Renal pelvis (tissue), 12 donors: ENCODE measurements around the gene PRELID2. TPM values are rescaled to one million over a fixed set of nuclear protein-coding genes. Genes with fewer than 3 reads are reported as not detected.
A peak's percentile ranks its signal among the peaks of the same experiment; 100 is the strongest.
"Not testable (repeated sequence)": the region's sequence is repeated elsewhere in the genome, so short reads cannot be mapped to it uniquely, and the experiment has no call there.

Experiments
- DNase-seq: peaks from one replicate; pipeline ENCODE4 v3.0.0-alpha.2; 2013
- long read RNA-seq, 16 experiments: transcript quantifications; one replicate each; lab custom pipeline, GENCODE V29; 2026
- polyA plus RNA-seq, 3 donors: library from polyadenylated mRNA; unstranded; fragments of 120-200 nt; gene quantifications; one replicate each; pipeline ENCODE4 v1.2.1, GENCODE V29; 2013; ENCODE audit not compliant: insufficient read length in 3 of 3

PRELID2 gene
- 1 to 10 TPM; 6.7 to 7.8 (median 7.4) TPM for polyA plus RNA-seq
- long read RNA-seq, donor 1 = 0 reads
- long read RNA-seq, donor 2 = 0 reads
- long read RNA-seq, donor 3, partial matches to known transcripts = 0 of 1 reads
- long read RNA-seq, donor 3, other reads (novel, unspliced or antisense) = 0 of 1 reads
- long read RNA-seq, donor 4, partial matches to known transcripts = 0 of 1 reads
- long read RNA-seq, donor 4, other reads (novel, unspliced or antisense) = 0 of 1 reads
- long read RNA-seq, donor 5 = 0 reads
- long read RNA-seq, donor 6, partial matches to known transcripts = 0 of 8 reads
- long read RNA-seq, donor 6, other reads (novel, unspliced or antisense) = 8 of 8 reads
- long read RNA-seq, donor 7 = 0 reads
- long read RNA-seq, donor 8 = 0 reads
- long read RNA-seq, donor 9 = 0 reads
- long read RNA-seq, donor 10, partial matches to known transcripts = 0 of 3 reads
- long read RNA-seq, donor 10, other reads (novel, unspliced or antisense) = 0 of 3 reads
- long read RNA-seq, donor 11, partial matches to known transcripts = 0 of 2 reads
- long read RNA-seq, donor 11, other reads (novel, unspliced or antisense) = 0 of 2 reads
- long read RNA-seq, donor 12, partial matches to known transcripts = 0 of 3 reads
- long read RNA-seq, donor 12, other reads (novel, unspliced or antisense) = 0 of 3 reads
- long read RNA-seq, donor 13 = 0 reads
- long read RNA-seq, donor 14, partial matches to known transcripts = 0 of 10 reads
- long read RNA-seq, donor 14, other reads (novel, unspliced or antisense) = 8 of 10 reads
- long read RNA-seq, donor 15, partial matches to known transcripts = 0 of 13 reads
- long read RNA-seq, donor 15, other reads (novel, unspliced or antisense) = 9 of 13 reads
- long read RNA-seq, donor 16, partial matches to known transcripts = 0 of 1 reads
- long read RNA-seq, donor 16, other reads (novel, unspliced or antisense) = 0 of 1 reads

DNA sequence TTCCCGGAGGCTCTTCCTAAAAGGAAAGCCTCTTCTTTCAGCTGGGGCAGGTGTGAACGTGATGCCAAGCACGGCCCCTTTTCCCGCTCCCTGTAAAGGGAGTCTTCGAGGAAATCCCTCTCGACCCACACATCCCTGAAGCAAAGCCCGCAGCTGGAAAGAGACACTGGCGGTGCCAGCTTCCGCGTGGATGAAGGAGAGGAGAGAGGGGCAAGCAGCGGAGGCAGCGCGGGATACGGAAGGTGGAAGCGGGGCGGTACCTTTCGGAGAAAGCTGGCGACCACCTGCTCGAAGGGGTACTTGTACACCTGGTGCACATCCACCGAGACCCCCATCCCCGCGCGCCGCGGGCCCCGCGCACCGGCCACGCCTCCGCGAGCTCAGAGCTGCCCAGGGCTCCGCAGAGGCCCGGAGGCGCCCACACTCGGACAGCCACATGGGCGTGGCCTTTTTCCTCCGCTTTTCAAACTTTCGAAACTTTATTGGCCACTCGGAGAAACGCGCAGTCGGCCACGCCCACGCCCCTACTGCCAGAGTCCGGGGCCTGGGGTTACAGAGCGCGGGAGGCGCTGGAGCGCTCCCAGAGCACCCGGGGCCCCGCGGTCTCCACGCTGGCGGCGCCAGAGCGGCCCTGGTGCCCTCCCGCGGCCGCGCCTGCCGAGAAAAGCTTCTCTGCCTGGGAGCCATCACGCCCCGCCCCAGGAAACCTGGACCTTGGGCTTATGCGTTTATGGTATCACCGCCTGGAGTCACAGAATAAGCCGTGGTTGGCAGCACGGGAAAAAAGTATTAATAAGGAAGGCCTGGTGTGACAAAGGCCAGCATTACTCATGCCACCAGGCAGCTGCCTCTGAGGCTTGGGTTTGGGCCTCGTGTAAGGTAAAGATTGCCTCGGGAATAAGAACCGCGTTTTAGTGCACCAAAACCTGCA lies at the start of gene PRELID2:
PRELID2 (minus strand) TSS at position 426 of the 931 bp plus-strand sequence; CDS start at position 335, 91 bp downstream.
- peak; percentile 93 for DNase-seq

DNA sequence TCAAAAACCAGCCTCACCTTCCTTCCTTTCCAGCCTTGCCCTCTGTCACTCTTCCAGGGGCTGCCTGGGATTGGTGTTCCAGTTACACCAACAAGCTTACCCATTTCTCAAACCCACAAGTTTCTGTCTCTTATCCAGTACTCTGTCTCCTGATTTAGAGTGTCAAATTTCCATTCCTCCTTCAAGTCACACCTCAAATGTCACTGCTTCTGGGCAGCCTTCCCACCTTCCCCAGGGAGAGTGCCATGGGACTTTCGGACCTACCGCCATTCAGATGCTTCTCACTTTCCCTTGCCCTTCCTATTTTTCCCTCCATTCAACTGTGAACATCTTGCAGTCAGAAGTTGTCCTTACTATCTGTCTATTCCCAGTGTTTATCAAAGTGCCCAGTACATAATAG lies 39.6 kb upstream of the PRELID2 start:
- DNase-seq = no peak

DNA sequence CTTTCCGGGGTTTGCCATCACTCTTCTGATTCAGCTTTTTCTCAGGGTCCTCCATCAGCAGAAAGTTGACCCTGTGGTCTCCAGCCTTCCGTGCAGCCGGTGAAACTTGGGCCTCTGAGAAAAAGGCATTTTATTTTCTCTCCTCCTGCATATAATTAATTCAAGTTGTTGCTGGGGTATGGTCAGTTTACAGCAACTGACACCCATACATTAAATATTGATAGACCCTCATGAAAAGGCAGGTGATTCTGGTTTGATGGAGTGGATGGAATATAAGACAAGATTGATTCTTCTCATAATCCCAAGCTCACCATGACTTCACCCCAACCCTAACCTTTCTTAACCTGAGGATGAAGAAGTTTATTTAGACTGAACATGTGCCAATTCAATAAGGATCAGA lies 37.8 kb upstream of the PRELID2 start, which contains the start of gene GRXCR2:
GRXCR2 (minus strand) TSS at position 101 of the 400 bp plus-strand sequence; CDS start at position 55, 46 bp downstream.
- no peak for DNase-seq

DNA sequence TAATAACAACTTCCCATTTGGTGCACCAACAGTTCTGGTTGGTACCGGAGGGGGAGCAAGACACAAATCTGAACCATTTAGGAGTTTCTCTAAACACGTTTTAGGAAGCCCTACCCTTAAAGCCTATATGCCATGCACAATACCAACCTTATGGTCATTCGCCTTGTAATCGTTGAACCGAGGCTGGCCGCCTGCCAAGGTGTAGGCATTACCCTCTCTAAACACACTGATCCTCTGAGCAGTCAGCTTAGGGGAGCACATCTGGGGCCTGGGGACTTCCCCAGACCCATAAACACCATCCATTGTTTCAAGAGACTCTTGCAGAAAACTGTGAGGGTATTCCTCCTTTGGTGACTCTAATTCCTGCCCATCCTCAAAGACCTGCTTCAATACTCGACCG lies 37.3 kb upstream of the PRELID2 start:
- DNase-seq = no peak

DNA sequence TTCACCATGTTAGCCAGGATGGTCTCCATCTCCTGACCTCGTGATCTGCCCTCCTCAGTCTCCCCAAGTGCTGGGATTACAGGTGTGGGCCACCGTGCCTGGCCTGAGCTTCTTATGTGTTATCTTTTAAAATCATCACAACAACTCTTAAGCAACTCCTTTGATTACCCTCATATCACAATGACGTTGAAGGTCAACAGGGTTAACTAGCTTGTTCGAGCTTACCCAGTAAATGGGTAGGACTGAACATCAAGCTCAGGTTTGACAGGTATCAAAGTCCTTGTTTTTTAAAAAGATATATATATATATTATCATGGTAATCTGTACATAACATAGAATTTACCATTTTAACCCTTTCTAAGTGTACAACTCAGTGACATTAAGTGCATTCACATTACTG lies 34.6 kb upstream of the PRELID2 start:
- DNase-seq = no peak

DNA sequence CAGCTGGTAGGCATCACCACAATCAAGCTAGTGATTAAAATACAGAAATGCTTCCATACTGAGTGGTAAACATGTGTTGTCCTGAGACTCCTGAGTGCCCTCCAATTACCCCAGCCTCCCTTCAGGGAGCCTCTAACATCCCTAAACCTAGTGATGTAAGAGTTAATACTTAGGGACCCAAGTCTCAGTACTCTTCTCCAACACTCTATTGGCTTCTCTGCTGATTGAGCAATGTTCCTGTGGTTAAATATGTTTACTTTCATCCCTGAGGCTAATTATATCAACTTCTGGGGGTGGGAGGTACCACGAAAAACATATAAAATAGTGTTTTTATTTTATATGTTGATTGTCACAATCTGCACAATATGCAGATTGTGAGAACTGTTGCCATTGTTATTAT lies 32.7 kb upstream of the PRELID2 start:
- DNase-seq = no peak

DNA sequence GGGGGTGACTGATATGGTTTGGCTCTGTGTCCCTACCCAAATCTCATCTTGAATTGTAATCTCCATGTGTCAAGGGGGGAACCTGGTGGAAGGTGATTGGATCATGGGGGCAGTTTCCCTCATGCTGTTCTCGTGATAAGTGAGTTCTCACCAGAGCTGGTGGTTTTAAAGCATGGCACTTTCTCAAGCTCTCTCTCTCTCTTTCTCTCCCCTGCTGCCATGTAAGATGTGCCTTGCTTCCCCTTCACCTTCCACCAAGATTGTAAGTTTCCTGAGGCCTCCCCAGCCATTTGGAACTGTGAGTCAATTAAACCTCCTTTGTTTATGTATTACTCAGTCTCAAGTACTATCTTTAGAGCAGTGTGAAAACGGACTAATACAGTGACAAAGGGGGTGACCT lies 29.3 kb upstream of the PRELID2 start:
- not testable (repeated sequence) for DNase-seq

DNA sequence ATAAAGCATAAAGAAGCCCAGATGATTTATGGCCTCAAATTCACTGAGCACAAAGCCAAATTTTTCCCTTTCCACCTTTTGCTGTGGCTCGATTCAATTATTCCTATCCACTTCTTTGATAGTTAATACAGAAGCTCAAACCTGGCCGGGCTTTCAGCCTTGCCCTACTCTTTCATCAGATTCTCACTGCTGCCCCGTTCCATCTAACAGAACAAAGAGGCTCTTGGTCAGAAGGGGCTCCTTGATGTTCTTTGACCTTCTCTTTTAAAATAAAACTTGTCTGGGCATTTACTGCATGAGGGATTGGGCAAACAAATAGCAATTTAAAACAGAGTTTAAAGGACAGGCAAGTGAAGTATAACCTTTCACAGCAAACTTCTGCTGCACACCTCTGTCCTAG lies 27.9 kb upstream of the PRELID2 start:
- no peak for DNase-seq

DNA sequence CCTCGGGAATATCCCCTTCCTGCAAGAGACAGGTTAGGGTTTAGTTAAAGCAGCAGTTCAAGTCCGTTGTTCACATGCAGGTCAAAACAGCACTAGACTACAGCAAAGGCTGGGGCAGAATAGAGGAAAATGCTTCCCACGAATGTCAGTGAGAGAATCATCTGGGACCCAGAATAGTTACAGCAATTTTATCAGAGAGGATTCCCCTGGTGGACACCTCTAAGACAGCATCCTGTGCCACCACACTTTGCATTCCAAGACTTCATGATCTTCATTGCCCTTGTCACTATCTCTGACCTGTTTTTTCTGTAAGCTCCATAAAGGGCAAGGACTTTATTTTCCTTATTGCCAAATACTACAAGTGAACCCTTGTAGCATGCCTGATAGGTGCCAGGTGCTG lies 24.8 kb upstream of the PRELID2 start:
- DNase-seq = no peak

DNA sequence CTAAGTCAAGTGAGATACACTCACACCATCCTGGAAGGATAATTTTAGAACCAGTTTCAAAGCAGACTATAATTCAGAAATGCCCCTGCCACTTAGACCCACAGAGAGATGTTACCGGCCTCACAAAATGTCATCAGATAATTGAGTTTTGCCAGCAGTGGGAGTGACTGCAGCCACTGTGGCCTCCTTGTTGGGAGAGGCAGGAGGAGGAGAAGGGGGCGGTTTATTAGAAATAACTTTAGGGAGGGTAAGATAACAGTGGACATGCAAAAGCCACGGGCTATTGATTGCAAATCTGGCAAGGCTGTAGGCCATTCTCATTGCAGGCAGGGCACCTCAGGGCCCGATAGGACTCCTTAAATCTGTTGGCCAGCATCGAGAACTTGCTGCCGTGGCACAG lies 24.3 kb upstream of the PRELID2 start:
- no peak for DNase-seq

DNA sequence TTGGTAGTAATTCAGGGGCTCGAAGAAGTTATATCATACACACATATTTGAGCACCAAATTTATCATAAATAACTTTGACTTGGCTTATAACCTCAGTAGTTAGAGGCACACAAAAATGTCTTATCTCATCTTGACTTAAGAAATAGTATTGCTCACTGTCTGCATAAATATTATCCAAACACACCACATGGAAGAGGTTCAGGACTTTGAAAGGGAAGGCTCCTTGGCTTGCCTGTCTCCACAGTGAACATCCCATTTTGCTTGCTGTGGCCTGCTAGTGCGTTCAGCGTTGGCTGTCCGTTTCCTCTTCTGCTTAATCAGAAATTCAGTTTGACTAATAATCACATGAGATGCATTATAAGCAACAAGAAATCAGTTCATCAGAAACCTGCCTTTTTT lies 23.8 kb upstream of the PRELID2 start:
- DNase-seq = no peak

DNA sequence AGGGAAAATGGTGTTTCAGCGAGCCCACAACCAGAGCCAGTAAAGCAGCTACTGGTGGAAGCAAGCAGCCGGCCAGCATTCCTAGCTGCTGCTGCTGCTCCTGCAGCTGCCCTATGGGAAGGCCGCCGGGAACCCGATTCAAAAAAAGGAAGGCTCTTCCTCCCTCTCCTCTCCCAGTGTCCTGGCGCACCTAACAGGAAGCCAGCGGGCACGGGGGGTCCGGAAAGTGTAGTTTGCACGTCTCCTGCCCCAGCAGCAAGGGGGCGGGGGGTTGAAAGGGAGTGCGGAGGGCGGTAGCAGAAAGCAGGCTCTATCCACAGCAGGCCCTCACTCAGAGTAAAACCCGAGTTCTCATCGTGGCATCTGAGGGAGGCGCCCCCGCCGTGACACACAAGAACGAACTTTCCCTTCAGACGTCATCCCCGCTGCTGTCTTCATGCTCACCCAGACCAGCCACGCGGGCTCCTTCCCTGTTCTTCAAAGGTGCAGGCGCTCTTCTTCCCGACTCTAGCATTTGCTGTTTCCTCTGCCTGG lies 21.2 kb upstream of the PRELID2 start:
- peak; percentile 50 for DNase-seq

DNA sequence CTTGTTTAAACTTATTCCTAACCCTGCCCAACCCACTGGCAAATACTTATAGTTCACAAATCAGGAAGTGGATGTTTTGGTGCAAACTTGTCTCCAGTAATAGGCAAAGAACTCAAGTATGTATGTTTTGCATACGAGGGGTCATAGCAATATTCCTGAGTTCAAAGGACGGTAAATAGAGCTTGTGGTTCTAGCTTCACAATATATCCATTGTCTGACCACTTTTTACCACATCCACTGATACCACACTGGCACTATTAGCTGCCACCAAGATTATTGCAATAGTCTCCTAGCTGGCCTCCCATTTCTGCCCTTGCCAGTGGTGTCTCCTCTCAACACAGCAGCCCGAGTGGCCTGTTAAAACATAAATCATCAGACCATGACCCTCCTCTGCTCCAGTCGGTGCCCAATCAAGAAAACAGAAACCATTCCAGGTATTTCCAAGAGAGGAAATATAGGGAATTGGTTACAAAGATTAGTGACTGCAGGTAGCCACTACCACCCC lies 20.7 kb upstream of the PRELID2 start:
- peak; percentile 39 for DNase-seq

DNA sequence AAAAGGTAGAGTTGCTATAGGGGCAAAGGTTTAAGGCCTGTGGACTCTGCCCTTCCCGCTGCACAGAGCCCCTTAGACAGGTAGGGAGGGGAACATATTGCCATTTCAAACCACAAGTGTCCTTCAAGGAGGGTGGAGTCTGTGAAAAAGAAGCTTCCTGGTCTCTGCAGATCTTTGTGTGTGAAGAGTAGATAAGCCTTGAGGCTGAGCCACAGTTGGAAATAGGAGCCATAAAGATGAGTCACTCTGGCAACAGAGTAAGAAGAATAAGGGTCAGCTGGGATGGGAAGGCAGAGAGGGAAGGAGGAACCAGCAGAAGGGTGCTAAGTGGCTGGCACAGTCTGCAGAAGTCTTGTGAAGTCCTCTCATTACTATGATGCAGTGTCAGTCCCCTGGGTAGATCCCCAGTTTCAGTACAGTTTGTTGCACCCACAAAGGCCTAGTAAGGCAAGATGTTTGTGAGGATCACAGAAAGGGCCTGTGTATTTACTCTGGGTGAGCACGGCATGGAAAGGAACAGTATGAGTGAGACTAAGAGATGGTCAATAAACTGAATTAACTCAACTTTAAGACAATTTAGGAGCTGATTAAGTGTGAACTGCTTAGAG lies 19.6 kb upstream of the PRELID2 start:
- no peak for DNase-seq

DNA sequence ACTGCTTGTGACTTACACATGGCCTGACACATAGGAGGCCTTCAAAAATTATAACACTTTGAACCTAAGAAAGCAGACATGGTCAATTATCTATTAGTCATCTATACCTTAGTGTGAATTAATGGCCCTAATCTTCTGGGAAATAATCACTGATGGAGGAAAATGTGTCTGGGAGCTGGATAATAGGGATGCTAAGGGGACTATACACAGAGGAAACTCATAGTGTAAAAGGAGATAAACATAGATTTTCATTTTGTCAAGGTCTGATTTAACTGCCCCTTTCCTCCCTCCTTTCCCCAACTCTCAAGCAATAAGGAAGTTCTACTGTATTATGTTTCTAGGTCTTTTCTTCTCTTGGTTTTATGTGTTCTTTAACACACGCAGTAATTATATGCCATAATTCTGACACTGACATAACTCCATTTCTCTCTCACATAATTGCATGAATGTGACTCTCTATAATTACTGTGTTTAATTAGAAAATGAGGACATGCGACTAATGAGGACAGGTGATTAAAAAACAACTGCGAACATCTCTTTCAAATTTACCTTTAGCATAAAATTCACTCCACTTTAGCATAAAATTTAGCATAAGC lies 18.7 kb upstream of the PRELID2 start:
- DNase-seq = no peak

DNA sequence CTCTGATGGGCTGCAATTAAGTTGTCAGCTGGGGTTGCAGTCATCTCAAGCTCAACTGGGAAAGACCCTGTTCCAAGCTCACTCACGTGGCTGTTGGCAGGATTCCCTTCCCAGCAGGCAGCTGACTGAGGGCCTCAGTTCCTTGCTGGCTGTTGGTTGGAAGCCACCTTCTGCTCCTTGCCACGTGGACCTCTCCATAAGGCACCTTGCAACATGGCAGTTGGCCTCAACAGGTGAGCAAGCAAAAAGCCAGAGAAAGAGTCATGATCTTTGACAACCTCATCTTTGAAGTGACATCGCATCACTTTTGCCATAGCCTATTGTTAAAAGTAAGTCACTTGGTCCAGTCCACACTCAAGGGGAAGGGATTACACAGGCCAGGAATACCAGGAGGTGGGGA lies 17.8 kb upstream of the PRELID2 start:
- DNase-seq = no peak

DNA sequence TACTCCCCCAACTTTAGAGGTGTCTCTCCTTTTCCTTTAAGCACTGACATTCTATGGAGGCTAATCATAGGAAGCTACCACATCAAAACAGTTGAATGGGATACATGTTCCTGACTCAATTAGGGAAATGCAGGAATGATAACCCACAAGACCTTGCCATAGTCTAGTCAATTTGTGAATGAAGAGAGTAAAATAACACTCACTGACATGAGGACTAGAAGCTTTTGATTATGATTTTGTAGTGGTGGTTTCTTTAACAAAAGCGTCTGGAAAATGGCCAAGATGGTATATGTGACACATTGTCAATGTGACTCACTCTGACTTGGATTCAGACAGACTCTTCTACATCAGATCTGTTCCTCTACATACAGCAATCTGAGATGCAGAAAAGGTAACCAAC lies 13.7 kb upstream of the PRELID2 start:
- no peak for DNase-seq

DNA sequence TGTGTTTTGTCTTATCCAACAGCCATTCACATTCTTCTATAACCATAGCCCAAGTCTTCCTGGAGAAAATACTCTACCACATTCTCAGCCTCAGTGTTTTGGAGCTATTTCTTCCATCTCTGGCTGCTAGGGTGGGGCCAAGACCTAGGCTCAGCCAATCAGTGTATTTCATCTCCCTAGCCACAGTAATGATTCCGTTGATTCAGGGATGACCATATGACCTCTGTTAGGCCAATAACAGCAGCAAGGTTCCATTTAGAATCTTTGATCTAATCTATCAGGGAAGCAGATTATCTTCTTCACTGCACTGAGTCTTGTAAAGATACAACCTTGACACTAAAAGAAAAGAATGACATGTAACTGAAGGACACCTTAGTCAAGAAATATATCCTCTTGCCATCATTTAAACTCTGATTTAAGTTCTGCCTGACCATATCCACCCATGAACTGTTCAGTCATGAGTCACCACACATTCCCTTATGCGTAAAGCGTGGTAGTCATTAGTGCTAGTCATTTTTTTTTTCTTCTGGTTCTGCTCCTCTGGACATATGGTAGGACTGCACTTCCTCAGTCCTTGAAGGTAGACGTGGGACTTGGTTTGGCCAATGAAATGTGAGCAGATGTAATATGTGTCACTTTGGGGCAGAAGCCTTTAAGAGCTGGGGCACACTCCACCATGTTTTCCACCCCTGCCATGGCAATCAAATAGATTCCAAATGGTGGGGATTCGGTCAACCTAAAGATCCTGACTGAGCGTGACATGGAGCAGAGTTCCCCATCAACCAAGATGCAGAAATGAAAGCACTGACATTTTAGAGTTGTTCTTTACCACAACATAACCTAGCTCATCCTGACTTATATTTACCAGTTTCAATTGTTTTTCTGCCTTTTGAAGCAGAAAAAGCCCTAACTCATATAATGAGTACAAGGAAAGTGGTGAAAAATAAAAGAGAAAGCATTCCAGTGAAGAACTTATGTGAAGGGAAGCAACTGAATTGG lies 12.7 kb upstream of the PRELID2 start:
- no peak for DNase-seq

DNA sequence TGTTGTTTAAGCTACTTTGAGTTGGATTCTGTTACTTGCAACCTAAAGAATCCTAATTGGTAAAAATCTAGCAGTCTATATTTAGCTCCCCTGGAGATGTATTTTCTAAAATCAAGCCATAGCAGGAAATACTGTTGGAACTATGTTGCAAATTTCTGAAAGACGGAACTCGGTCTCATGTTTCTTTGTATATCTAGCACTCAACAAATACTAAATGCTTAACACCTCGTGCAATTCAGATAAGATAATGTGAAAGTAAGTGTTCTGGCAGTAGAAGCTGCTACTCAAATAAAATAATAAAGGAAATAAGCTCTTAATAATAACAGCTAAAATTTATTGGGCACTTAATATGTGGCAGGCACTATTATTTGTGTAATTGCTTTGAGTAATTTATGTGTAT lies 10.9 kb upstream of the PRELID2 start:
- DNase-seq = no peak
